GM20431 (cell line): ENCODE measurements around the gene RAD54L.
"Not testable (repeated sequence)": the region's sequence is repeated elsewhere in the genome, so short reads cannot be mapped to it uniquely, and the experiment has no call there.

Experiments used
- in situ Hi-C: fragments of 300-500 bp; cut with MseI, MboI; formaldehyde crosslinking; loops from one replicate; pipeline ENCODE4 v1.15.0; 2020; ENCODE audit warnings: low sequenced_read_pairs; ENCODE audit not compliant: unreplicated experiment

The RAD54L gene

DNA sequence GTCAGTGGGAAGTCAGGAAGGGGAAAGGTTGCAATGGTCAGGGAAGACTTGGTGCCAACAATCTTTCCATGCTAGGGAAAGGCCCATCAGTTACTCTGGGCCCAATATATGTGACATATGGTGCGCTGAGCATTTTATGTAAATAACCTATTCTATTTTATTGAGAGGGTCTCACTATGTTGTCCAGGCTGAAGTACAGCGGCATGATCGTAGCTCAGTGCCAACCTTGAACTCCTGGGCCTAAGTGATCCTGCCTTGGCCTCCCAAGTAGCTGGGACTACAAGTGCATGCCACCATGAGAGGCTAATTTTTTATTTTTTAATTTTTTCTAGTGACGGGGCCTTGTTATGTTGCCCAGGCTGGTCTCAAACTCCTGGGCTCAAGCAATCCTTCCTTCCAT, 62.8 kb downstream of the RAD54L start:
- in situ Hi-C loops = no loop called here

DNA sequence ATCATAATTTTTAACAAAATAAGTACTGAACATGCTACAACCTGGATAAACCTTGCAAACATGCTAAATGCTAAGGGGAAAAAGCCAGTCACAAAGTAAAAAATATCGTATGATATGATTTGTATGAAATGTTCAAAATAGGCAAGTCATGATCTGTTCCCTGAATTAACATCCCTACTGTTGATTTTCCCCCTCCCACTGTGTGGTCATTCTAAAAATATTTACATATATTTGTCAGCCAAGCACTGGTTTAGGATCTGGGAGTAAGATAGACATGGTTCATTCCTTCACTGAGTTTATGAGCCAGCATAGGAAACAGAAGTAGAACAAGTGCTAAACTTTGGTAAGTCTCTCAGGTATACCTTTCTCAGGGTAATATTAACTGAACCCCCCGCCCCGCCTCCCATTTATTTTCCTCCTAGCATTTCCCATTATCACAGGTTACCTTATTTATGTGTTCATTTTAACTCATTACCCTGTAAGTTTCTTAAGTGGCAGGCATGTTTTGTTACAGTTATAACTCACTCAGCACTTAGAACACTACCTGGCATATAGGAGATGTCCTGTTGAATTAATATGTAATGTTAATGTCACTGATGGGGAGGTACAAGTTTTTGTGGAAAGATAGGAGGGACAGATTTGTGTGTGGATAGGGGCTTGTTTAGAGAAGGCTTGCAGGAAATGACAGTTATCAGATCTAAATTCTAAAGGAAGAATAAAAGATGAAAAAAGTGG, 68.3 kb downstream of the RAD54L start:
- in situ Hi-C loops = no loop called here

DNA sequence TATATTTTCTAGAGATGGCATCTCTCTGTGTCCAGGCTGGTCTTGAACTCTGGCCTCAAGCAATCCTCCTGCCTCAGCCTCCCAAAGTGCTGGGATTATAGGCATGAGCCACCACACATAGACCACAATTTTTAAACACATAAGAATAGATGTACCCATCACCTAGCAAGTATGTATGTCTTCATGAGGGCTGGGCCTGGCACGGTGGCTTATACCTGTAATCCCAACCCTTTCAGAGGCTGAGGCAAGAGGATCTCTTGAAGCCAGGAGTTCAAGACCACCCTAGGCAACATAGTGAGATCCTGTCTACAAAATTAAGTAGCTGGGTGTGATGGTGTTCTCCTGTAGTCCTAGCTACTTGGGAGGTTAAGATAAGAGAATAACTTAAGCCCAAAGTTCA, 69.8 kb downstream of the RAD54L start:
- in situ Hi-C loops = no loop called here

DNA sequence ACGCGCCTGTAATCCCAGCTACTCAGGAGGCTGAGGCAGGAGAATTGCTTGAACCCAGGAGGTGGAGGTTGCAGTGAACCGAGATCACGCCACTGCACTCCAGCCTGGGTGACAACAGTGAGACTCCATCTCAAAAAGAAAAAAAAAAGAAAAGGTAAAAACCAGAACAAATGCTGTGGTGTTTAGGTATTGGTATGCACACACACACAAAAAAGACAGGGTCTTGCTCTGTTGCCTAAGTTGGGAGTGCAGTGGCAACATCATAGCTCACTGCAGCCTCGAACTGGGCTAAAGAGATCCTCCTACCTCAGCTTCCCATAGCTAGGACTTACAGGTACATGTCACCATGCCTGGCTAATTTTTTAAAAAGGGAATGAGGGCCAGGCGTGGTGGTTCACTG, 71.7 kb downstream of the RAD54L start:
- in situ Hi-C loops = not testable (repeated sequence)

DNA sequence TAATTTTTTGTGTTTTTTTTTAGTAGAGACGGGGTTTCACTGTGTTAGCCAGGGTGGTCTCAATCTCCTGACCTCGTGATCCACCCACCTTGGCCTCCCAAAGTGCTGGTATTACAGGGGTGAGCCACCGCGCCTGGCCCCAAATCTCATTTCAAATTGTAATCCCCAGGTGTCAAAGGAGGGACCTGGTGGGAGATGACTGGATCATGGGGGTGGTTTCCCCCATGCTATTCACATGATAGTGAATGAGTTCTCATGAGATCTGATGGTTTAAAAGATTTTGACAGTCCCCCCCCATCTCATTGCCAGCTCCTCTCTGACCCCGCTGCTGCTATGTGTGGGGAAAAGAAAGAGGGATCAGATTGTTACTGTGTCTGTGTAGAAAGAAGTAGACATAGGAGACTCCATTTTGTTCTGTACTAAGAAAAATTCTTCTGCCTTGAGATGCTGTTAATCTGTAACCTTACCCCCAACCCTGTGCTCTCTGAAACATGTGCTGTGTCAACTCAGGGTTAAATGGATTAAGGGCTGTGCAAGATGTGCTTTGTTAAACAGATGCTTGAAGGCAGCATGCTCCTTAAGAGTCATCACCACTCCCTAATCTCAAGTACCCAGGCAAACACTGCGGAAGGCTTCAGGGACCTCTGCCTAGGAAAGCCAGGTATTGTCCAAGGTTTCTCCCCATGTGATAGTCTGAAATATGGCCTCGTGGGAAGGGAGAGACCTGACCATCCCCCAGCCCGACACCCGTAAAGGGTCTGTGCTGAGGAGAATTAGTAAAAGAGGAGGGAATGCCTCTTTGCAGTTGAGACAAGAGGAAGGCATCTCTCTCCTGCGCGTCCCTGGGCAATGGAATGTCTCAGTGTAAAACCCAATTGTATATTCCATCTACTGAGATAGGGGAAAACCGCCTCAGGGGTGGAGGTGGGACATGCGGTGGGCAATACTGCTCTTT, 72.7 kb downstream of the RAD54L start:
- in situ Hi-C loops = not testable (repeated sequence)

DNA sequence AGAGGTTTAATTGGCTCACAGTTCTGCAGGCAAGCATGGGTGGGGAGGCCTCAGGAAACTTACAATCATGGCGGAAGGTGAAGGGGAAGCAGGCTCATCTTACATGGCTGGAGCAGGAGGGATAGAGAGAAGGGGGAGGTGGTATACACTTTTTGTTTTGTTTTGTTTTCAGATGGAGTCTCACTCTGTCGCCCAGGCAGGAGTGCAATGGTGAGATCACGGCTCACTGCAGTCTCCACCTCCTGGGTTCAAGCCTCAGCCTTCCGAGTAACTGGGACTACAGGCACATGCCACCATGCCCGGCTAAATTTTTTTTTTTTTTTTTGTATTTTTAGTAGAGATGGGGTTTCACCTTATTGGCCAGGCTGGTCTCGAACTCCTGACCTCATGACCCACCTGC, 74.6 kb downstream of the RAD54L start:
- in situ Hi-C loops = not testable (repeated sequence)

DNA sequence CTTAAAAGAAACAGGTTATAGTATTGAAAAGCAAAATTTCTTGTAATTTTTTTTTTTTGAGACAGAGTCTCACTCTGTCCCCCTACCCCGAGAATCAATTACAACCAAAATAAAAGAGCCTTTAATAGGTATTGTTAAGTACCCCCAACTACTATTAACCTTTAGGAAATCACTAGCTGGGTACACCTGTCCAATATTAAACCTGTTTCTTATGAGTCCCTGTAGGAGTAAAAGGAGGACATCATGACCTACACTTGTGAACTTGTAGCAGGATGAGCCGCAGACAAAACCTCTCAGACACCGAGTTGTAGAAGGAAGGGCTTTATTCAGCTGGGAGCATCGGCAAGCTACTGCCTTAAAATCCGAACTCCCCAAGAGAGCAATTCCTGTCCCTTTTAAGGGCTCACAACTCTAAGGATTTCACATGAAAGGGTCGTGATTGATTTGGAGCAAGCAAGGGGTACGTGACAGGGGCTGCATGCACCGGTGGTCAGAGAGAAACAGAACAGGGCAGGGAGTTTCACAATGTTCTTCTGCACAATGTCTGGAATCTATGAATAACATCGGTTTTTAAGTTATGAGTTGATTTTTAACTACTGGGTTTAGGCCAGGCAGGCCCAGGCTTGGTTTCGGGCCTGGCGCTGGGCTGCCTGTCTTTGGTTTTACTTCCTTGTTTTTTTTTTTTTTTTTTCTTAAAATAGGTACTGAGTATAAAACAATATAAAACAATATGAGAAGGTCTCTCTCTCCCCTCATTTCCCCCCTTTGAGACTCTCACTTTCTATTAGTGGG, 77.9 kb downstream of the RAD54L start:
- in situ Hi-C loops = not testable (repeated sequence)
